Prostate gland (tissue), 2 donors: ENCODE data around the gene HES3. TPM values are rescaled to one million over a fixed set of nuclear protein-coding genes. Genes with fewer than 3 reads are reported as not detected.

Experiments
- DNase-seq: peaks from one replicate; pipeline ENCODE4 v3.0.0-alpha.2; 2019; ENCODE audit warnings: low spot score
- H3K27ac ChIP-seq, 2 donors: fragments of 200-600 bp; sonication (generic); 2 replicates each; pipeline ENCODE4 v1.5.1; 2017 to 2019
- H3K27me3 ChIP-seq: fragments of 200-600 bp; sonication (generic); replicated peaks from 2 replicates; pipeline ENCODE4 v1.5.1; 2019; ENCODE audit not compliant: insufficient read depth
- H3K36me3 ChIP-seq, 2 donors: fragments of 200-600 bp; sonication (generic); 1 replicate in 1 of 2; 2 replicates in 1 of 2; pipeline versions ENCODE4 v1.5.1 to v1.8.1; 2017 to 2019
- H3K4me1 ChIP-seq: fragments of 200-600 bp; sonication (generic); replicated peaks from 2 replicates; pipeline ENCODE4 v1.5.1; 2019
- H3K4me3 ChIP-seq, 2 donors: fragments of 200-600 bp; sonication (generic); 2 replicates each; pipeline ENCODE4 v1.5.1; 2017 to 2019
- H3K9me3 ChIP-seq: fragments of 200-600 bp; sonication (generic); 2 replicates; pipeline ENCODE4 v1.5.1; 2017
- POLR2A ChIP-seq: fragments of 450-650 bp; IDR thresholded peaks from one replicate; pipeline ENCODE4 v1.6.1; 2016; ENCODE audit warnings: antibody characterized with exemption, mild to moderate bottlenecking
- POLR2AphosphoS5 ChIP-seq: sonication (generic); formaldehyde crosslinking; IDR thresholded peaks from one replicate; pipeline ENCODE4 v1.6.1; 2017; ENCODE audit warnings: antibody characterized with exemption
- WGBS: methylation state at CpG from one replicate; pipeline ENCODE4 v1.1.5; 2018; 5-methylcytosine and 5-hydroxymethylcytosine counted together
- intact Hi-C: fragments of 100-400 bp; cut with DNase I; formaldehyde crosslinking; loops from one replicate; pipeline ENCODE4 v1.14.2; 2022
- total RNA-seq, 2 donors: library from RNA; depleted of rRNA; stranded (reverse); fragments of >200 nt; gene quantifications; one replicate each; pipeline ENCODE4 v1.1.0, GENCODE V29; 2016
- TF ChIP-seq, protein P1 (sequence below), 4 experiments: fragments of 200-600 bp in 2 of 4; fragments of 450-650 bp in 2 of 4; sonication (generic) in 2 of 4; IDR thresholded peaks; 1 replicate in 3 of 4; 2 replicates in 1 of 4; pipeline ENCODE4 v1.5.1; 2016 to 2019; ENCODE audit warnings: antibody characterized with exemption in 4 of 4, mild to moderate bottlenecking in 2 of 4, moderate library complexity in 2 of 4

The HES3 gene
- total RNA-seq, 2 donors from 2014 or later, result not detected

DNA sequence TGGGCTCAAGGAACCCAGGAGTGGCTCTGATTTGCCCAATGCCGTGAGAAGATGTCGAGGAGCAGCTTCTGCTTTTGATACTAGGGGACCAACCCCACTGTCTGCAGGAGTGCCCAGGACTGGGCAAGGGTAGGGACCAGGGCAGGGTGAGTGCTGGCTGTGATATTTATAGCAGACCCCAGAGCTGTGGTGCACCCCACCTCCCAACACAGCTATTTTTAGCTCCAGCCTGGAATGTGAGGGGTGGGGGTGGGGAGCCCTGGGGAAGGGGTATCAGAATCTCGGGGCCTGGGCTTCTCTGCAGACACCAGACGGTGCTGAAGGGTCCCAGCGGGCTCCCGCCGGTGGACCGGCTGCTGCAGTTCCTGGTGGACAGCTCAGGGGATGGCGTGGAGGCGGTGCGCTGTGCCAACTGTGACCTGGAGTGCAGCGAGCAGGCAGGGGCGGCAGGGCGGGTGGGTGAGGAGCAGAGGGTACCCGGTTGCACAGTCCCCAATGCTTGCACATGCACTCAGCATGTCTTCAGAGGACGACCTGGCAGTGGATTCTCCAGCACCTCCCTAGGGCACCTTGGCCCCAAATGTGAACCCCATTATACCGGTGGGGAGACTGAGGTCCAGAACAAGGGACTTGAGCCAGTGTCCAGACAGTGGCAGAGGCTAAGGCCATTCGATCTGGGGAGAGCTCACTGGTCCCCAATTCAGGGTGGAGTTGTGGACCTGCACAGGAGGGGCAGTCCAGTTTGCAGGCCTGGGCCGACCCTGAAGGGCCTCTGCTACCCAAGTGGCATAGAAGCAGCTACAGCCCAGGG, 36.7 kb upstream of the HES3 start:
- no peak for DNase-seq
- TF ChIP-seq POLR2A, result no peak
- TF ChIP-seq, protein P1, sequence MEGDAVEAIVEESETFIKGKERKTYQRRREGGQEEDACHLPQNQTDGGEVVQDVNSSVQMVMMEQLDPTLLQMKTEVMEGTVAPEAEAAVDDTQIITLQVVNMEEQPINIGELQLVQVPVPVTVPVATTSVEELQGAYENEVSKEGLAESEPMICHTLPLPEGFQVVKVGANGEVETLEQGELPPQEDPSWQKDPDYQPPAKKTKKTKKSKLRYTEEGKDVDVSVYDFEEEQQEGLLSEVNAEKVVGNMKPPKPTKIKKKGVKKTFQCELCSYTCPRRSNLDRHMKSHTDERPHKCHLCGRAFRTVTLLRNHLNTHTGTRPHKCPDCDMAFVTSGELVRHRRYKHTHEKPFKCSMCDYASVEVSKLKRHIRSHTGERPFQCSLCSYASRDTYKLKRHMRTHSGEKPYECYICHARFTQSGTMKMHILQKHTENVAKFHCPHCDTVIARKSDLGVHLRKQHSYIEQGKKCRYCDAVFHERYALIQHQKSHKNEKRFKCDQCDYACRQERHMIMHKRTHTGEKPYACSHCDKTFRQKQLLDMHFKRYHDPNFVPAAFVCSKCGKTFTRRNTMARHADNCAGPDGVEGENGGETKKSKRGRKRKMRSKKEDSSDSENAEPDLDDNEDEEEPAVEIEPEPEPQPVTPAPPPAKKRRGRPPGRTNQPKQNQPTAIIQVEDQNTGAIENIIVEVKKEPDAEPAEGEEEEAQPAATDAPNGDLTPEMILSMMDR (IDR thresholded peaks at IDR 0.05), result no peak
- no peak for TF ChIP-seq POLR2AphosphoS5
- Histone ChIP-seq H3K27ac (no peak overlapping the region), H3K4me1 (no peaks in the 10 kb centered on the region), H3K9me3 (no peaks in the 10 kb centered on the region), H3K36me3 (no peaks in the 10 kb centered on the region), H3K27me3 (no peaks in the 10 kb centered on the region), H3K4me3 (no peak overlapping the region)
- intact Hi-C loops, result loop anchor here (5.0 kb wide), 1 partner anchor 35 kb away; the partner anchor contains the start of gene HES3
- 85% methylated on average over 19 of the region's 19 CpGs for WGBS

DNA sequence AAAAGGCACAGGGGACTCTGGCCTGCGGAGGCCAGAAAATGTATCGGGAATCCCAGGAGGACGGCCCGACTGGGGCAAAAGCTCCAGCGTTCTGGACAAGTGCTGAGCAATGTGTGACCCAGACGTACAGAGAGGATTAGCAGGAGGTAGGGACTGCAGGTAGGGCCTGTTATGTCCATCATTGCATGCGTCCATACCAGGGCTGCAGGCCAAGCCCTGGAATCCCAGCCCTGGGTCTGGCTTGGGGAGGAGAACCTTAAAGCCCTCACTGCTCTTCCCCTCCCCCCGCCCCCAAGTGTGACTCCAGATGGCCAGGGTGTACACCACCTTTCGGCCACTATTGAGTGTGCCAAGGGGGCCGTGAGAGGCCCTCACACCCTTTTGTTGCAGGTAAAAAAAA, 36.1 kb upstream of the HES3 start:
- Histone ChIP-seq H3K4me3 (no peak overlapping the region), H3K27ac (no peak overlapping the region), H3K36me3 (no peaks in the 10 kb centered on the region), H3K4me1 (no peaks in the 10 kb centered on the region), H3K9me3 (no peaks in the 10 kb centered on the region), H3K27me3 (no peaks in the 10 kb centered on the region)
- 85% methylated on average over 10 of the region's 10 CpGs for WGBS
- intact Hi-C loops, result loop anchor here (5.0 kb wide), 1 partner anchor 34 kb away; the partner anchor contains the start of gene HES3
- TF ChIP-seq, protein P1 (IDR thresholded peaks at IDR 0.05), result no peak
- TF ChIP-seq POLR2A, result no peak
- TF ChIP-seq POLR2AphosphoS5, result no peak
- no peak for DNase-seq

DNA sequence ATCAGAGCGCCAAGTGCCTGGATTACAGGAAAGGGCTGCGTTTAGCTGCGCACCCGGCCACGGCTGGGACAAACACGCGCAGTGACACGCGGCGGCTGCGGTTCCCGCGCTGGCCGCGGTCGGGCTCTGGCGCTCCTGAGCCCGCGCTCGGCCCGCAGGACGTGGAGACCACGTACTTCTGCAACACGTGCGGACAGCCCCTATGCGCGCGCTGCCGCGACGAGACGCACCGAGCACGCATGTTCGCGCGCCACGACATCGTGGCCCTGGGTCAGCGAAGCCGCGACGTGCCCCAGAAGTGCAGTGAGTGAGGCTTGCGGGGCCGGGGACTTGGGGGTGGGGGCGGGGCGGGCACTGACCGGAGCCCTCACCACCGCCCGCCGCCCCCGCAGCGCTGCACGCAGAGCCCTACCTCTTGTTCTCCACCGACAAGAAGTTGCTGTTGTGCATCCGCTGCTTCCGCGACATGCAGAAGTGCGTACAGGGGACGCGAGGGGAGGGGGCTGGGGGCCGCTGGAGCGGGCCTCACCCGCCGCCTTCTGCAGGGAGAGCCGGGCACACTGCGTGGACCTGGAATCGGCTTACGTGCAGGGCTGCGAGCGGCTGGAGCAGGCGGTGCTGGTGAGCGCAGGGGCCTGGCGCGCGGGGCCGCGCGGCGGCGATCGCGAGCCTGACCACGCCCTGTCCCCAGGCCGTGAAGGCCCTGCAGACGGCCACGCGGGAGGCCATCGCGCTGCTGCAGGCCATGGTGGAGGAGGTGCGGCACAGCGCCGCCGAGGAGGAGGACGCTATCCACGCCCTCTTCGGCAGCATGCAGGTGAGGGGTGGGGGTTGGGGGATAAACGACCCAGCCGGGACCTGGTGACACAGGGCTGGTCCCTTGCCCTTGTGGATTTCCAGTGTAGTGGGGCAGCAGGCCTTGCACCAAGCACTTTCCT, 35.0 kb upstream of the HES3 start:
- DNase-seq, result no peak
- Histone ChIP-seq H3K4me1 (no peaks in the 10 kb centered on the region), H3K9me3 (no peaks in the 10 kb centered on the region), H3K4me3 (no peak overlapping the region), H3K36me3 (no peaks in the 10 kb centered on the region), H3K27me3 (no peaks in the 10 kb centered on the region), H3K27ac (no peak overlapping the region)
- WGBS, result 49% methylated on average over 69 of the region's 99 CpGs
- TF ChIP-seq POLR2AphosphoS5, result no peak
- TF ChIP-seq, protein P1 (IDR thresholded peaks at IDR 0.05), result peak in 2 of 4 experiments; percentile 16 to 20
- TF ChIP-seq POLR2A, result no peak
- intact Hi-C loops, result loop anchor here (5.0 kb wide), 1 partner anchor 33 kb away; the partner anchor contains the start of gene HES3

DNA sequence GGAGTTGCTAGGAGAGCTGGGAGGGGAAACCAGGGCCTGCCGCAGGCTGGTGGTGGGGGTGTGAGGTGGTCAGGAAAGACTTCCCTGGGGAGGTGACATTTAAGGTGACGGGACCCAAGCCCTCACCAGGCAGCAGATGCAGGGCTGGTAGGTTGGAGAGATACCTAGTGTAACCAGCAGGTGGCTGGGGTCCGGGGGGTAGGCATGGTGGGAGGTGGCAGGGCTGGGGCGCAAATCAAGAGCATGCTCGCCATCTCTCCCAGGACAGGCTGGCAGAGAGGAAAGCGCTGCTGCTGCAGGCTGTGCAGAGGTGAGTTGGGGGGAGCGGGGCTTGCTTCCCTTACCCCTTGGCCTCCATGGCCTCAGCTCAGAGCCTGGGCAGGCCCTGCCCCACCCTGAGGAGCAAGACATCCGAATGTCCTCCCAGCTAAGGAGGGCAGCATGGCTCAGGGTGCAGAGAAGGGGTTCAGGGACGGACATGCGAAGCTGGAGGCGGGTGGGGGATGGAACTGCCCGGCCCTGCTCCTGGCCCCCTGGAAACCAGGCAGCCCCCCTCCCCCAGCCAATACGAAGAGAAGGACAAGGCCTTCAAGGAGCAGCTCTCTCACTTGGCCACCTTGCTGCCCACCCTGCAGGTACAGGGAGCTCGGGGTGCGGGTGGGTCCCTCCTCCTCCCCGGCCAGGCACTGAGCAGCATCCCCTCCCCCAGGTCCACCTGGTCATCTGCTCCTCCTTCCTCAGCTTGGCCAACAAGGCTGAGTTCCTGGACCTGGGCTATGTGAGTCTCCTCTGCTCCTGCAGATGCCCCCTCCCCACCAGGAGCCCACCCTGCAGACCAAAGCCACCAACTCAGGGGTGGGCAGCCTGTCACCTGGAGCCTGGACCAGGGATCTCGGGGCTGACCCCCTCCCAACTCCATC, 34.1 kb upstream of the HES3 start:
- no peaks in the 10 kb centered on the region for H3K36me3 ChIP-seq
- H3K27ac ChIP-seq, result no peak overlapping the region
- 86% methylated on average over 15 of the region's 17 CpGs for WGBS
- no peaks in the 10 kb centered on the region for H3K4me1 ChIP-seq
- H3K4me3 ChIP-seq, result no peak overlapping the region
- no peak for DNase-seq
- intact Hi-C loops, result loop anchor here (5.0 kb wide), 1 partner anchor 32 kb away; the partner anchor contains the start of gene HES3
- TF ChIP-seq, protein P1 (IDR thresholded peaks at IDR 0.05), result no peak
- TF ChIP-seq POLR2AphosphoS5 (no peak), POLR2A (no peak)
- H3K27me3 ChIP-seq, result no peaks in the 10 kb centered on the region
- no peaks in the 10 kb centered on the region for H3K9me3 ChIP-seq
